ENCODE results near the gene EEF2KMT.

EEF2KMT gene

DNA sequence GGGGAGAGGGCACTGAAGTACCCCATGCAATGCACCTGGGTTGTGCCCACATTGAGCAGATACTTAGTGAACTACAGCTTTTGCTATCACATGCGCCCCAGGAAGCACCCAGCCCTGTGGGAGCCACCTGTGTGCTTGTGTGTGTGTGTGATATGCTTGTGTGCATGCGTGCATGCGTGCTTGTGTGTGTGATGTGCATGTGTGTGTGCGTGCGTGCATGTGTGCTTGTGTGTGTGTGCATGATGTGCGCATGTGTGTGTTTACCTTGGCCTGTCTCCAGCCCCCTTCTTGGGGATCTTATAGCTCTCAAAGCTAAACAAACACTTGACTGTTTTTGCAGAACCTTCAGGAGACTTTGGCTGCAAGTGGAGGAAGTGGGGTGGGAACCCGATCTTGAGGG lies 32.7 kb downstream of the EEF2KMT start:
- POLR2A ChIA-PET: no interaction called here
- CTCF ChIA-PET: no interaction called here
- TF ChIP-seq, protein P1, sequence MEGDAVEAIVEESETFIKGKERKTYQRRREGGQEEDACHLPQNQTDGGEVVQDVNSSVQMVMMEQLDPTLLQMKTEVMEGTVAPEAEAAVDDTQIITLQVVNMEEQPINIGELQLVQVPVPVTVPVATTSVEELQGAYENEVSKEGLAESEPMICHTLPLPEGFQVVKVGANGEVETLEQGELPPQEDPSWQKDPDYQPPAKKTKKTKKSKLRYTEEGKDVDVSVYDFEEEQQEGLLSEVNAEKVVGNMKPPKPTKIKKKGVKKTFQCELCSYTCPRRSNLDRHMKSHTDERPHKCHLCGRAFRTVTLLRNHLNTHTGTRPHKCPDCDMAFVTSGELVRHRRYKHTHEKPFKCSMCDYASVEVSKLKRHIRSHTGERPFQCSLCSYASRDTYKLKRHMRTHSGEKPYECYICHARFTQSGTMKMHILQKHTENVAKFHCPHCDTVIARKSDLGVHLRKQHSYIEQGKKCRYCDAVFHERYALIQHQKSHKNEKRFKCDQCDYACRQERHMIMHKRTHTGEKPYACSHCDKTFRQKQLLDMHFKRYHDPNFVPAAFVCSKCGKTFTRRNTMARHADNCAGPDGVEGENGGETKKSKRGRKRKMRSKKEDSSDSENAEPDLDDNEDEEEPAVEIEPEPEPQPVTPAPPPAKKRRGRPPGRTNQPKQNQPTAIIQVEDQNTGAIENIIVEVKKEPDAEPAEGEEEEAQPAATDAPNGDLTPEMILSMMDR (IDR thresholded peaks at IDR 0.05; ENCODE audit: insufficient read depth, low read length, missing control alignments): no peak
- DNase-seq (ENCODE audit: low read depth, low spot score): no peak
- no peak overlapping the region for H3K4me3 ChIP-seq (ENCODE audit: low read depth, low read length)

DNA sequence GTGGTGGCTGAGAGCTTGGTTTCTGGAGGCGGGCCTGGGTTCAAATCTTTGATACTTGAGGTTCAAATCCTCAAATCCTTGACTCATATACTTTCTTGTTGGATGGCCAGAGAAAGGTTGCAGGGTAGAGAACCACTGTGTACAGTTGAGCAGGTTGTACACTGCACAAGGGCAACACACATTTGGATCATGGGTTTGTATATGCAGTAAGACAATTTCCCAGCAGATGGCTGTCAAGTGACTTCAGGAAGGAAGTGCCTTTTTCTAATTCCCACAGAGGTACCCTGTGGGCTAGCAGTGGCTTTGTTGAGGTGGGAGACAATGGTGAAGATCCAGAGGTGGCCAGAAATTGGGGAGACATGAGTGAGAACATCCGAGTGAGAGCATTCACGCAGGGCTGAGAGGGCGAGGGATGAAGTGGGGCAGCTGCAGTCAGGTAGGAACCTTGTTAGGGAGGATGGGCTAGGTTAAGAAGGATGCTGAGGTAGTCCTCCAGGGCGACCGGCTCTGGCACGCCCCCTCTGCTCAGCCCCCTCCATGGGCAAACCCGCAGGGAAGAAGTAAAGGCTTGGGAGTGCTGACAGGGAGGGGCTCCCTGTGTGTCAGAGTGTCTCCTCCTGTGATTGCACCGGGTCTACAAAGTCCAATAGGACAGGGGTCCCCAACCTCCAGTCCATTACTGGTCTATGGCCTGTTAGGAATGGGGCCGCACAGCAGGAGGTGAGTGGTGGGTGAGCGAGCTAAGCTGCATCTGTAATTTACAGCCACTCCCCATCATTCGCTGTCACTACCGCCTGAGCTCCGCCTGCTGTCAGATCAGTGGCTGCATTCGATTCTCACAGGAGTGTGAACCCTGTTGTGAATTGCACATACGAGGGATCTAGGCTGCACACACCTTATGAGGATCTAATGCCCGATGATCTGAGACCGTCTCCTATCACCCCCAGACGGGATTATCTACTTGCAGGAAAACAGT lies 34.5 kb downstream of the EEF2KMT start:
- no peak for DNase-seq (ENCODE audit: low read depth, low spot score)
- POLR2A ChIA-PET: no interaction called here

DNA sequence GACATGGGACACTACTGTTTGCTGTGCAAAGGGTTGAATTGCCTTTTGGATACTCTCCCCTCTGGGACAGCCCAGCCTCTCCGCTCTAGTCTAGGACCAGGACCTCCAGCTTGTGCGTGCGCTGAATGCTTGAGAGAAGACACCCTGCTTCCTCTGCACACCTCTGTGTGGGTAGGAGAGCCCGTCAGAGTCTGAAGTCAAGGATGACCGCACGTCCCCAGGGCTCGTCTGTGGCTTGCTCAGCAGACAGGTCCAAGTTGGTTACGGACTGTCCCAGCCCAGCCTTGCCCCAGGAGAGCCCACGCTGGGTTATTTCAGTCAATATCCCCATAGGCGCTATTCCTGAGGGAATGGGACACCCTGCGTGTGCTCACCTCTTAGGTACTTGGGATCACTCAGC lies 35.5 kb downstream of the EEF2KMT start:
- ChIA-PET POLR2A (no interaction called here), CTCF (no interaction called here)
- DNase-seq (ENCODE audit: low read depth, low spot score): no peak

More for the DNA sequence above, 34.5 kb downstream of the EEF2KMT start:
- no peak overlapping the region for H3K4me3 ChIP-seq (ENCODE audit: low read depth, low read length)
- TF ChIP-seq, protein P1 (IDR thresholded peaks at IDR 0.05; ENCODE audit: insufficient read depth, low read length, missing control alignments): no peak
- CTCF ChIA-PET: interaction anchor here (0.5 kb wide), 1 partner anchor 555 kb away, joined by 3 read pairs; no protein-coding TSS in a partner anchor

DNA sequence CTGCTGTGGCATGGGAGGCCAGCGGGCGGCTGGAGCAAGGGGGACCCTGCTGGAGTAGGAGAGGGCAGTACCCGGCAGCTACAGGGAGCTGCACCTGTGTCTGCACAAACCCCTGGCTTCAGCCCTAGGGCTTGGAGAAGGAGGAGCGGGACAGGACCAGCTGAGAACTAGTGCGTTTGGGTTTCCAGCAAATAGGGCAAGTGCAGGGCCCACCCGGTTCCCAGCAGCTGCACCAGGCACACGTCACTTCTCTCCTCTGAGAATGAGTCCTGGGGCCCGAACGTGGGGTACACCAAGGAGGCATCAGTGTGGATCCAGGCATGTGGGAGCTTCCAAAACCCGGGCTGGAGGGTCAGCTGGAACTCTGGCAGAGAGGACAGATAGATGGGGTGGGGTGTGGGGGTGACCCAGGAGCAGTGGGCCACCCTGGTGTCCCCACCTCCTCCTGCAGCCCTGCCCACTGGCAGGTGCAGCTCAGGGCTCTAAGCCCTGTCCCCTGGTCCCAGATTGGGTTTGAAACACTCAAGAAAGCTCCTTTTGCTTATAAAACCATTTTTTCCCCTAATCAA lies 37.4 kb downstream of the EEF2KMT start:
- POLR2A ChIA-PET: no interaction called here
- CTCF ChIA-PET: interaction anchor here (0.7 kb wide), 1 partner anchor 18 kb away, joined by 3 read pairs; no protein-coding TSS in a partner anchor
- TF ChIP-seq, protein P1 (IDR thresholded peaks at IDR 0.05; ENCODE audit: insufficient read depth, low read length, missing control alignments): no peak
- no peak overlapping the region for H3K4me3 ChIP-seq (ENCODE audit: low read depth, low read length)
- DNase-seq (ENCODE audit: low read depth, low spot score): no peak

More for the DNA sequence above, 35.5 kb downstream of the EEF2KMT start:
- H3K4me3 ChIP-seq (ENCODE audit: low read depth, low read length): no peak overlapping the region
- TF ChIP-seq, protein P1 (IDR thresholded peaks at IDR 0.05; ENCODE audit: insufficient read depth, low read length, missing control alignments): no peak

DNA sequence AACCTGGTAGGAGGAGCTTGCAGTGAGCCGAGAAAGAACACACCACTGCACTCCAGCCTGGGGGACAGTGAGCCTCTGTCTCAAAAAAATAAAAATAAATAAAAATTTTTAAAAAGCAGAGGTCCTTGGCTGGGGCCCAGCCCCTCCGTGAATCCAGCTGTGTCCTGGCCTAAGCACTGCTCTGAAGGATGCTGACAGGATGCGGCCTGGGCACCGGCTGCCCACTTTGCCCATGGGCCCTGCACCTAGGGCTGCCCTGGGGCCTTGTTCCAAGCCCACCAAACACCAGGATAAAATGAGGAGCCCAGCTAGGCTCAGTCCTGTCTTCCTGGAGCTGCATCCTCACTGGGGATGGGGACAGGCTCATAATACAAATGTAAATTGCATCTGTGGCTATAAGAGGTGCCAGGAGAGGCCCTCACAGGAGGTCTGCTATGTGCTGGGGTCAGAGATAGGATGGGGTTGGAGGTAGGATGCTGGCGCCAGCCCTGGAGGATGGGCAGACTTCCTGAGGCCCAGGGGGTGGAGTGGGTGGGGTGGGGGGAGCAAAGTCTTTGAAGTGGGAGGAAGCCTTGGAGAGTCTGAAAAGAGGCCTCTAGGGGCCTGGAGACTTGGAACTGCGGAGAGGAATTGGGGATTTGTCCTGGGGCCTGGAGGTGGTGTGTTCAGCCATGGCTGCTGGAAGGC lies 38.1 kb downstream of the EEF2KMT start:
- no peak overlapping the region for H3K4me3 ChIP-seq (ENCODE audit: low read depth, low read length)
- POLR2A ChIA-PET: no interaction called here
- TF ChIP-seq, protein P1 (IDR thresholded peaks at IDR 0.05; ENCODE audit: insufficient read depth, low read length, missing control alignments): no peak
- no peak for DNase-seq (ENCODE audit: low read depth, low spot score)
- CTCF ChIA-PET: interaction anchor here (0.7 to 1.9 kb wide), 3 partner anchors 11 to 33 kb away, joined by 3 to 12 read pairs (median 3); no protein-coding TSS in a partner anchor
